ENCODE results near the gene MAD2L1BP. TPM values are rescaled to one million over a fixed set of nuclear protein-coding genes. Genes with fewer than 3 reads are reported as not detected.

MAD2L1BP gene
- total and polyA plus RNA-seq, 2 of the 13 experiments (the other 11 are each of a cell fraction or from before 2014, with no cell fraction given), result 54.2 to 55.5 TPM

DNA sequence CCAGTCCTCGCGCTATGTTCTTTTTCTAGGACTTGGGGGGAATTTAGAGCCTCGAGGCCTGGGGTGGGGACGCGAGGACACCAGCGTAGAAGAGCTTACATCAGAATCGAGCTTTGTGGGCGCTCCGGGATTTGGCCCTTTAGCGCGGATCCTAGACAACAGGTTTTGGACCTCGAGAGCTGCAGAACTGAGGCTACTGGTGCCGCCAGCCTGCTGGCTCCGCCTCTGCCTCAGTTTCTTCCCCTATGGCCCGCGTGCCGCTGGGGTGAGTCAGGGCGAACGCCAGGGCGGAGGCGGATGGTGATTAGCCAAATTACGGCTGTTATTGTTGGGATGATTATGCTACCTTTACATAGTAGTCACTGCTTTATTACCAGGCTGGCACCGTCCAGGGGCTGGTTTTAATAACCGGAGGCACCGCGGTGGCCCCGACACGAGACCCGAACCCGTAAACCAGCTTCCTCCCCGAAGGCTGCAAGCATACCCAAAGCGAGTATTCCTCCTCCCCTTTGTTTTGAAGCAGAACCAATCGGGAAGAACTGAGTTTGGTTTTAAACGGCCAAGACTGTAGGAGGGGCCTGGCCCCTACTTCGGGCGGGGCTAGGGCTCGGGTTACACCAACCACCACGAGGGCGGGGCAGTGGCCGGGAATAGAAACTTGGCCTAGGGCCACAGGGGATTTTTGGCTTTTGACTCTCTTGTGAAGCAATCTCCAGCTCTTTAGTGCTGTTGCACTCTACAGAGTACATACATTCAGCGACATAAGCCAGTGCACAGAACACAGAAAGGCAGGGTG is 5.9 kb upstream of the MAD2L1BP start (continued):
- TF ChIP-seq ZNF639 (CRISPR knock-in tag; conservative IDR thresholded peaks at IDR 0.05), result peak; percentile 17
- TF ChIP-seq PRMT3 (CRISPR knock-in tag; IDR thresholded peaks at IDR 0.05; ENCODE audit: borderline replicate concordance, low read depth), result no peak
- TF ChIP-seq BCL6 (CRISPR knock-in tag; IDR thresholded peaks at IDR 0.05), result peak; percentile 63; the same call in 1 of the 2 replicates
- TF ChIP-seq POLR2AphosphoS2 (IDR thresholded peaks at IDR 0.05; ENCODE audit: low read depth, low read length), result no peak
- no peak for TF ChIP-seq ZNF570 (CRISPR knock-in tag; IDR thresholded peaks at IDR 0.05; ENCODE audit: borderline replicate concordance)
- TF ChIP-seq MAZ (IDR thresholded peaks at IDR 0.05; ENCODE audit: borderline replicate concordance, low read depth, low read length), result peak; percentile 60; the same call in 1 of the 2 replicates
- TF ChIP-seq MAZ (CRISPR knock-in tag; IDR thresholded peaks at IDR 0.05; ENCODE audit: low read depth), result peak; percentile 77
- peak; percentile 81 for TF ChIP-seq ZNF709 (CRISPR knock-in tag; IDR thresholded peaks at IDR 0.05)
- TF ChIP-seq HES4 (CRISPR knock-in tag; IDR thresholded peaks at IDR 0.05; ENCODE audit: borderline replicate concordance), result peak; percentile 95; the same call in 1 of the 2 replicates
- TF ChIP-seq ZNF3 (CRISPR knock-in tag; IDR thresholded peaks at IDR 0.05), result no peak; the same call in 1 of the 2 replicates
- TF ChIP-seq ZNF605 (CRISPR knock-in tag; IDR thresholded peaks at IDR 0.05), result peak; percentile 81
- TF ChIP-seq TFAP4 (IDR thresholded peaks at IDR 0.05; ENCODE audit: borderline replicate concordance, low read depth), result peak; percentile 55; the same call in 1 of the 2 replicates
- no peak for TF ChIP-seq ZSCAN30 (CRISPR knock-in tag; IDR thresholded peaks at IDR 0.05)
- no peak for TF ChIP-seq ZNF564 (CRISPR knock-in tag; IDR thresholded peaks at IDR 0.05)
- no peak for TF ChIP-seq ZNF383 (CRISPR knock-in tag; IDR thresholded peaks at IDR 0.05; ENCODE audit: borderline replicate concordance)
- TF ChIP-seq AFF4 (CRISPR knock-in tag; IDR thresholded peaks at IDR 0.05), result no peak
- TF ChIP-seq NCOA5 (CRISPR knock-in tag; IDR thresholded peaks at IDR 0.05), result no peak
- peak; percentile 19; the same call in 1 of the 2 replicates for TF ChIP-seq BCL3 (CRISPR knock-in tag; IDR thresholded peaks at IDR 0.05)
- peak; percentile 88 for TF ChIP-seq ISX (CRISPR knock-in tag; conservative IDR thresholded peaks at IDR 0.05)
- no peak for TF ChIP-seq ZNF549 (CRISPR knock-in tag; IDR thresholded peaks at IDR 0.05)
- no peak for TF ChIP-seq GABPB1 (CRISPR knock-in tag; IDR thresholded peaks at IDR 0.05)
- no peak for TF ChIP-seq ZNF274 (CRISPR knock-in tag; IDR thresholded peaks at IDR 0.05)
- TF ChIP-seq REL (CRISPR knock-in tag; conservative IDR thresholded peaks at IDR 0.05), result peak; percentile 58; the same call in 1 of the 2 replicates
